ENCODE measurements around the gene PKN3. TPM values are rescaled to one million over a fixed set of nuclear protein-coding genes. Genes with fewer than 3 reads are reported as not detected.

PKN3 gene
- total RNA-seq, 2 experiments from 2014 or later: 7.4 to 9.6 TPM

- no peaks in the 10 kb centered on the region for H3K9me3 Mint-ChIP-seq
- POLR2A ChIA-PET: no interaction called here
- no peak overlapping the region for H3K27ac Mint-ChIP-seq
- H3K4me1 Mint-ChIP-seq: no peaks in the 10 kb centered on the region
- no peak for DNase-seq
- H3K27me3 Mint-ChIP-seq: no peaks in the 10 kb centered on the region
- ATAC-seq (ENCODE audit: low read depth): no peak
- no peaks in the 10 kb centered on the region for H3K36me3 Mint-ChIP-seq
- no peak overlapping the region for H3K4me3 Mint-ChIP-seq
Observed at GRCh38 chr9:128747241-128747640, 44.9 kb downstream of the PKN3 start.

GRCh38 chr9:128750926-128751595, 48.8 kb downstream of the PKN3 start:
- Mint-ChIP-seq H3K4me1 (no peaks in the 10 kb centered on the region), H3K9me3 (no peaks in the 10 kb centered on the region), H3K4me3 (no peak overlapping the region), H3K36me3 (no peaks in the 10 kb centered on the region), H3K27me3 (no peaks in the 10 kb centered on the region), H3K27ac (no peak overlapping the region)
- no peak for ATAC-seq (ENCODE audit: low read depth)
- POLR2A ChIA-PET: no interaction called here
- no peak for DNase-seq

- Mint-ChIP-seq H3K4me1 (no peaks in the 10 kb centered on the region), H3K36me3 (no peaks in the 10 kb centered on the region), H3K27me3 (no peaks in the 10 kb centered on the region), H3K27ac (no peak overlapping the region), H3K9me3 (no peaks in the 10 kb centered on the region), H3K4me3 (no peak overlapping the region)
- POLR2A ChIA-PET: interaction anchor here (0.5 kb wide), 1 partner anchor 90 kb away, joined by 4 read pairs; no protein-coding TSS in a partner anchor
- no peak for DNase-seq
- ATAC-seq (ENCODE audit: low read depth): no peak
Observed at GRCh38 chr9:128753627-128754026, 51.3 kb downstream of the PKN3 start.

- Mint-ChIP-seq H3K4me3 (no peak overlapping the region), H3K4me1 (no peaks in the 10 kb centered on the region), H3K27me3 (no peaks in the 10 kb centered on the region), H3K27ac (no peak overlapping the region), H3K9me3 (no peaks in the 10 kb centered on the region), H3K36me3 (no peaks in the 10 kb centered on the region)
- DNase-seq: no peak
- POLR2A ChIA-PET: no interaction called here
- ATAC-seq (ENCODE audit: low read depth): no peak
Observed at GRCh38 chr9:128757602-128758001, 55.3 kb downstream of the PKN3 start.

GRCh38 chr9:128762671-128763449, 60.6 kb downstream of the PKN3 start:
- DNase-seq (no peak), ATAC-seq (ENCODE audit: low read depth) (no peak)
- Mint-ChIP-seq H3K27me3 (no peaks in the 10 kb centered on the region), H3K36me3 (no peaks in the 10 kb centered on the region), H3K4me1 (peaks cover 2% of the 10 kb centered on the region), H3K9me3 (no peaks in the 10 kb centered on the region), H3K4me3 (no peak overlapping the region), H3K27ac (no peak overlapping the region)
- POLR2A ChIA-PET: no interaction called here

- ATAC-seq (ENCODE audit: low read depth) (no peak), DNase-seq (no peak)
- Mint-ChIP-seq H3K27me3 (no peaks in the 10 kb centered on the region), H3K4me3 (no peak overlapping the region), H3K4me1 (peaks cover 2% of the 10 kb centered on the region), H3K9me3 (no peaks in the 10 kb centered on the region), H3K36me3 (no peaks in the 10 kb centered on the region), H3K27ac (no peak overlapping the region)
- POLR2A ChIA-PET: no interaction called here
Observed at GRCh38 chr9:128764361-128764760, 62.1 kb downstream of the PKN3 start.

- Mint-ChIP-seq H3K4me3 (no peak overlapping the region), H3K27me3 (no peaks in the 10 kb centered on the region), H3K9me3 (no peaks in the 10 kb centered on the region), H3K36me3 (no peaks in the 10 kb centered on the region), H3K27ac (no peak overlapping the region), H3K4me1 (peaks cover 8% of the 10 kb centered on the region)
- ATAC-seq (ENCODE audit: low read depth) (no peak), DNase-seq (no peak)
- POLR2A ChIA-PET: no interaction called here
Observed at GRCh38 chr9:128765499-128765898, 63.2 kb downstream of the PKN3 start.

- ATAC-seq (ENCODE audit: low read depth) (no peak), DNase-seq (no peak)
- no peaks in the 10 kb centered on the region for H3K9me3 Mint-ChIP-seq
- no peaks in the 10 kb centered on the region for H3K36me3 Mint-ChIP-seq
- POLR2A ChIA-PET: interaction anchor here (0.6 kb wide), 2 partner anchors 43 to 50 kb away, joined by 3 read pairs; partner anchors contain the start of gene ENDOG
- no peak overlapping the region for H3K27ac Mint-ChIP-seq
- peaks cover 16% of the 10 kb centered on the region for H3K4me1 Mint-ChIP-seq
- H3K27me3 Mint-ChIP-seq: no peaks in the 10 kb centered on the region
- H3K4me3 Mint-ChIP-seq: no peak overlapping the region
Observed at GRCh38 chr9:128768606-128769005, 66.3 kb downstream of the PKN3 start.

Other genes starting within 250 kb of the PKN3 start
- 10 to 100 TPM; 64.9 to 65.0 TPM for gene ODF2, start 246.5 kb upstream of the PKN3 start, total RNA-seq
- 10 to 100 TPM; 39.3 to 41.6 TPM for gene GLE1, start 197.8 kb upstream of the PKN3 start, total RNA-seq
- 100 to 1,000 TPM; 355 to 358 TPM for gene SPTAN1, start 149.9 kb upstream of the PKN3 start, total RNA-seq
- 10 to 100 TPM; 37.7 to 40.4 TPM for gene DYNC2I2, start 45.7 kb upstream of the PKN3 start, total RNA-seq
- gene SET, start 13.3 kb upstream of the PKN3 start, total RNA-seq: 100 to 1,000 TPM; 411 to 415 TPM
- 10 to 100 TPM; 64.1 to 68.9 TPM for gene ZDHHC12, start 21.6 kb downstream of the PKN3 start, total RNA-seq
- gene ZER1, start 69.4 kb downstream of the PKN3 start, total RNA-seq: 10 to 100 TPM; 27.1 to 29.2 TPM
- 10 to 100 TPM; 26.1 to 29.2 TPM for gene TBC1D13, start 84.8 kb downstream of the PKN3 start, total RNA-seq
- gene ENDOG, start 116.0 kb downstream of the PKN3 start, total RNA-seq: 10 to 100 TPM; 16.2 to 19.5 TPM
- gene SPOUT1, start 127.3 kb downstream of the PKN3 start, total RNA-seq: 10 to 100 TPM; 71.4 to 75.4 TPM
- gene KYAT1, start 179.4 kb downstream of the PKN3 start, total RNA-seq: 10 to 100 TPM; 14.9 to 16.3 TPM
- gene LRRC8A, start 179.6 kb downstream of the PKN3 start, total RNA-seq: 10 to 100 TPM; 24.1 to 25.9 TPM
- gene PHYHD1, start 218.5 kb downstream of the PKN3 start, total RNA-seq: 1 to 10 TPM; 1.4 to 1.6 TPM
- 1 to 10 TPM; 9.4 to 9.5 TPM for gene DOLK, start 245.1 kb downstream of the PKN3 start, total RNA-seq
- gene NUP188, start 245.2 kb downstream of the PKN3 start, total RNA-seq: 10 to 100 TPM; 64.2 to 65.3 TPM